Activated CD8-positive, alpha-beta T cell treated with anti-CD3 and anti-CD28 coated beads, Interleukin-2, amount 10 ng/mL, durations not matched to agents 7 days and 5 days (primary cell): ENCODE measurements around the gene ARTN. TPM values are rescaled to one million over a fixed set of nuclear protein-coding genes. Genes with fewer than 3 reads are reported as not detected.

Experiments
- ATAC-seq: fragments of 150-1000 bp; cut with Tn5 transposase; one replicate; pipeline ENCODE4 v1.10.0; 2021; ENCODE audit warnings: moderate library complexity
- CTCF ChIA-PET: fragments of 350-600 bp; sonication (Branson Sonifier 250); formaldehyde crosslinking; loops from one replicate; lab custom pipeline; 2021; ENCODE audit warnings: antibody characterized with exemption; lab: Charles Lee
- POLR2A ChIA-PET: fragments of 350-600 bp; sonication (Branson Sonifier 250); formaldehyde crosslinking; loops from one replicate; lab custom pipeline; 2021; ENCODE audit warnings: antibody characterized with exemption; lab: Charles Lee
- DNase-seq: peaks from one replicate; pipeline ENCODE4 v3.0.0-alpha.2; 2020
- H3K27ac Mint-ChIP-seq: one replicate; pipeline ENCODE4 v1.8.0; 2021; ENCODE audit warnings: mild to moderate bottlenecking, mixed read lengths
- H3K27me3 Mint-ChIP-seq: one replicate; pipeline ENCODE4 v1.8.0; 2021; ENCODE audit warnings: low read depth, mixed read lengths
- H3K36me3 Mint-ChIP-seq: one replicate; pipeline ENCODE4 v1.8.0; 2021; ENCODE audit warnings: low read depth, mixed read lengths
- H3K4me1 Mint-ChIP-seq: one replicate; pipeline ENCODE4 v1.8.0; 2021; ENCODE audit warnings: low read depth, mixed read lengths
- H3K4me3 Mint-ChIP-seq: one replicate; pipeline ENCODE4 v1.8.0; 2021; ENCODE audit warnings: mild to moderate bottlenecking, mixed read lengths
- H3K9me3 Mint-ChIP-seq: one replicate; pipeline ENCODE4 v1.8.0; 2022; ENCODE audit warnings: mixed read lengths; ENCODE audit not compliant: insufficient read depth
- total RNA-seq, 2 experiments: library from RNA; stranded (reverse); gene quantifications; one replicate each; pipeline ENCODE4 v1.2.3, GENCODE V29; 2021

The ARTN gene
- total RNA-seq, 2 experiments from 2014 or later, result 0.23 to 0.68 TPM

- POLR2A ChIA-PET, result no interaction called here
- ATAC-seq, result no peak
- H3K4me1 Mint-ChIP-seq, result peaks cover 14% of the 10 kb centered on the region
- no peak for DNase-seq
- CTCF ChIA-PET, result interaction anchor here (1.9 kb wide), 1 partner anchor 28 kb away, joined by 8 read pairs; the partner anchor contains the start of gene ARTN
- H3K27me3 Mint-ChIP-seq, result no peaks in the 10 kb centered on the region
- H3K36me3 Mint-ChIP-seq, result peaks cover 14% of the 10 kb centered on the region
- no peaks in the 10 kb centered on the region for H3K9me3 Mint-ChIP-seq
- no peak overlapping the region for H3K27ac Mint-ChIP-seq
- no peak overlapping the region for H3K4me3 Mint-ChIP-seq
These were observed 29.4 kb downstream of the ARTN start for GRCh38 chr1:43963006-43963405.

- ChIA-PET CTCF (interaction anchor here (1.9 kb wide), 1 partner anchor 29 kb away, joined by 8 read pairs; the partner anchor contains the start of gene ARTN), POLR2A (interaction anchor here (0.7 kb wide), 1 partner anchor 423 kb away, joined by 3 read pairs; no protein-coding TSS in a partner anchor)
- H3K4me3 Mint-ChIP-seq, result no peak overlapping the region
- H3K27me3 Mint-ChIP-seq, result no peaks in the 10 kb centered on the region
- DNase-seq (no peak), ATAC-seq (no peak)
- no peaks in the 10 kb centered on the region for H3K9me3 Mint-ChIP-seq
- peaks cover 13% of the 10 kb centered on the region for H3K36me3 Mint-ChIP-seq
- H3K27ac Mint-ChIP-seq, result no peak overlapping the region
- peaks cover 14% of the 10 kb centered on the region for H3K4me1 Mint-ChIP-seq
These were observed 30.3 kb downstream of the ARTN start for GRCh38 chr1:43963890-43964289.

GRCh38 chr1:43965316-43965715, 31.7 kb downstream of the ARTN start:
- no peak for DNase-seq
- CTCF ChIA-PET, result interaction anchor here (0.7 kb wide), 1 partner anchor 13 kb away, joined by 4 read pairs; no protein-coding TSS in a partner anchor
- Mint-ChIP-seq H3K9me3 (no peaks in the 10 kb centered on the region), H3K4me1 (peaks cover 25% of the 10 kb centered on the region), H3K4me3 (no peak overlapping the region), H3K27me3 (no peaks in the 10 kb centered on the region), H3K36me3 (peaks cover 10% of the 10 kb centered on the region), H3K27ac (no peak overlapping the region)
- POLR2A ChIA-PET, result no interaction called here
- no peak for ATAC-seq

GRCh38 chr1:43968348-43968948, 34.8 kb downstream of the ARTN start:
- DNase-seq (peak; percentile 67), ATAC-seq (no peak)
- Mint-ChIP-seq H3K9me3 (no peaks in the 10 kb centered on the region), H3K36me3 (peaks cover 19% of the 10 kb centered on the region), H3K27me3 (no peaks in the 10 kb centered on the region), H3K4me1 (peaks cover 23% of the 10 kb centered on the region), H3K4me3 (no peak overlapping the region), H3K27ac (no peak overlapping the region)
- ChIA-PET CTCF (interaction anchor here (1.0 to 1.8 kb wide), 2 partner anchors 34 to 80 kb away, joined by 4 read pairs; no protein-coding TSS in a partner anchor), POLR2A (no interaction called here)

- Mint-ChIP-seq H3K36me3 (peaks cover 23% of the 10 kb centered on the region), H3K4me1 (peaks cover 32% of the 10 kb centered on the region), H3K9me3 (no peaks in the 10 kb centered on the region), H3K27me3 (no peaks in the 10 kb centered on the region), H3K4me3 (peak overlapping the region; percentile 97), H3K27ac (peak overlapping the region; percentile 86)
- ChIA-PET CTCF (interaction anchor here (0.9 to 1.6 kb wide), 4 partner anchors 20 to 206 kb away, joined by 3 to 4 read pairs (median 4); no protein-coding TSS in a partner anchor), POLR2A (interaction anchor here (0.7 to 1.8 kb wide), 2 partner anchors 22 to 23 kb away, joined by 3 to 6 read pairs; partner anchors contain the start of gene IPO13)
- no peak for DNase-seq
- no peak for ATAC-seq
These were observed 35.8 kb downstream of the ARTN start for GRCh38 chr1:43969416-43969745.

GRCh38 chr1:43969746-43970466, 36.3 kb downstream of the ARTN start, which contains the start of gene DPH2:
Gene DPH2 (plus strand): TSS chr1:43970010. CDS start chr1:43970176, 166 bp downstream.
- H3K36me3 Mint-ChIP-seq, result peaks cover 23% of the 10 kb centered on the region
- H3K9me3 Mint-ChIP-seq, result no peaks in the 10 kb centered on the region
- DNase-seq (peak; percentile 99), ATAC-seq (peak; percentile 90)
- H3K27ac Mint-ChIP-seq, result peak within 1 kb of the TSS; percentile 86
- POLR2A ChIA-PET, result interaction anchor here (0.7 to 1.8 kb wide), 2 partner anchors 22 to 23 kb away, joined by 3 to 6 read pairs; partner anchors contain the start of gene IPO13
- CTCF ChIA-PET, result interaction anchor here (0.8 to 1.6 kb wide), 6 partner anchors 21 to 207 kb away, joined by 3 to 4 read pairs (median 4); partner anchors contain the start of gene IPO13
- H3K27me3 Mint-ChIP-seq, result no peaks in the 10 kb centered on the region
- H3K4me3 Mint-ChIP-seq, result peak within 1 kb of the TSS; percentile 97
- peaks cover 34% of the 10 kb centered on the region for H3K4me1 Mint-ChIP-seq

GRCh38 chr1:43970502-43970901, 36.9 kb downstream of the ARTN start:
- CTCF ChIA-PET, result interaction anchor here (0.8 to 1.6 kb wide), 4 partner anchors 21 to 35 kb away, joined by 3 to 4 read pairs (median 4); partner anchors contain the start of gene IPO13
- Mint-ChIP-seq H3K27me3 (no peaks in the 10 kb centered on the region), H3K27ac (peak overlapping the region; percentile 86), H3K4me3 (peak overlapping the region; percentile 97), H3K9me3 (no peaks in the 10 kb centered on the region), H3K4me1 (peaks cover 34% of the 10 kb centered on the region), H3K36me3 (peaks cover 23% of the 10 kb centered on the region)
- ATAC-seq, result no peak
- POLR2A ChIA-PET, result interaction anchor here (1.8 kb wide), 1 partner anchor 24 kb away, joined by 6 read pairs; the partner anchor contains the start of gene IPO13
- DNase-seq, result no peak

- DNase-seq (no peak), ATAC-seq (no peak)
- no peaks in the 10 kb centered on the region for H3K9me3 Mint-ChIP-seq
- POLR2A ChIA-PET, result interaction anchor here (0.6 to 1.8 kb wide), 2 partner anchors 22 to 24 kb away, joined by 3 to 6 read pairs; partner anchors contain the start of gene IPO13
- peaks cover 25% of the 10 kb centered on the region for H3K36me3 Mint-ChIP-seq
- H3K27me3 Mint-ChIP-seq, result no peaks in the 10 kb centered on the region
- peak overlapping the region; percentile 97 for H3K4me3 Mint-ChIP-seq
- H3K27ac Mint-ChIP-seq, result peak overlapping the region; percentile 86
- CTCF ChIA-PET, result interaction anchor here (0.8 to 1.6 kb wide), 3 partner anchors 24 to 36 kb away, joined by 3 to 4 read pairs (median 4); partner anchors contain the start of gene IPO13
- H3K4me1 Mint-ChIP-seq, result peaks cover 36% of the 10 kb centered on the region
These were observed 37.3 kb downstream of the ARTN start for GRCh38 chr1:43970911-43971310.

- peak overlapping the region; percentile 97 for H3K4me3 Mint-ChIP-seq
- POLR2A ChIA-PET, result interaction anchor here (0.6 kb wide), 1 partner anchor 22 kb away, joined by 3 read pairs; no protein-coding TSS in a partner anchor
These were observed 37.9 kb downstream of the ARTN start for GRCh38 chr1:43971336-43971980.

GRCh38 chr1:43973981-43974442, 40.4 kb downstream of the ARTN start:
- no peaks in the 10 kb centered on the region for H3K9me3 Mint-ChIP-seq
- CTCF ChIA-PET, result interaction anchor here (1.0 to 3.1 kb wide), 3 partner anchors 27 to 62 kb away, joined by 4 to 13 read pairs (median 4); partner anchors contain the start of gene IPO13
- peaks cover 44% of the 10 kb centered on the region for H3K36me3 Mint-ChIP-seq
- ATAC-seq (no peak), DNase-seq (no peak)
- peaks cover 64% of the 10 kb centered on the region for H3K4me1 Mint-ChIP-seq
- H3K27ac Mint-ChIP-seq, result peak overlapping the region; percentile 89
- H3K4me3 Mint-ChIP-seq, result peak overlapping the region; percentile 89
- POLR2A ChIA-PET, result interaction anchor here (0.8 to 1.4 kb wide), 3 partner anchors 18 to 41 kb away, joined by 3 to 5 read pairs (median 3); no protein-coding TSS in a partner anchor
- no peaks in the 10 kb centered on the region for H3K27me3 Mint-ChIP-seq

More at GRCh38 chr1:43971336-43971980, 37.9 kb downstream of the ARTN start:
- Mint-ChIP-seq H3K4me1 (peaks cover 42% of the 10 kb centered on the region), H3K27me3 (no peaks in the 10 kb centered on the region), H3K9me3 (no peaks in the 10 kb centered on the region), H3K36me3 (peaks cover 28% of the 10 kb centered on the region), H3K27ac (no peak overlapping the region)
- DNase-seq (no peak), ATAC-seq (no peak)
- CTCF ChIA-PET, result no interaction called here
